ENCODE data around the gene RAB35.

The RAB35 gene

DNA sequence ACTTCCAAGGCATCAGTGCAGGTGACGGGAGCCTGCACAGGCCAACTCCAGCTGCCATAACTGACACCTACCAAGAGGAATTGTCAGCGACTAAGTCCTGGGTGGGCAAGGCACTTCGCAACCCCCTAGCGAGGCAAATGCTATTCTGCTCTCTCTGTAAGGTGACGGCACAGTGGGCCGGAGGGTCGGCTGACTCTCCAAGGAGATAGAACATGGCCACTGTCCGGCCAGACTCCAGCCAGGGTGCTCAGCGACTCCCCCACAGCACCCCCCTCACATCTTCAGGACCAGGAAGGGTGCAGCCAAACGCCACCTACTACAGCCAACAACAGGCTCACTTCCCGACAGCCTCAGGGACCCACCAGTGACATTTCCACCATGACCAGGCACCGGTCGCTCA lies 13.2 kb downstream of the RAB35 start:
- H3K9me3 ChIP-seq (ENCODE audit: insufficient read depth, low read length): no peaks in the 10 kb centered on the region
- no peak overlapping the region for H3K9ac ChIP-seq (ENCODE audit: low read length)
- no peaks in the 10 kb centered on the region for H3F3A ChIP-seq (ENCODE audit: insufficient read depth)
- no peaks in the 10 kb centered on the region for H3K9me2 ChIP-seq (replicated peaks; ENCODE audit: insufficient read depth, low read length)
- no peak overlapping the region for H3K4me3 ChIP-seq (ENCODE audit: insufficient read depth, low read length, poor library complexity, severe bottlenecking)
- H3K4me2 ChIP-seq (ENCODE audit: low read depth, low read length, poor library complexity, severe bottlenecking): no peak overlapping the region
- no peak for TF ChIP-seq EZH2phosphoT487 (conservative IDR thresholded peaks at IDR 0.05; ENCODE audit: low read length)
- TF ChIP-seq CTCF (IDR thresholded peaks at IDR 0.05; ENCODE audit: insufficient read depth, low read length, poor library complexity, severe bottlenecking): no peak
- no peak overlapping the region for H2AFZ ChIP-seq (ENCODE audit: low read depth, low read length, severe bottlenecking)
- no peaks in the 10 kb centered on the region; the same call in 1 of the 2 replicates for H4K20me1 ChIP-seq (ENCODE audit: low read depth, low read length)
- no peak overlapping the region for H3K27ac ChIP-seq (ENCODE audit: low read depth, low read length)
- no peaks in the 10 kb centered on the region for H3K36me3 ChIP-seq (ENCODE audit: low read length)
- H3K27me3 ChIP-seq (ENCODE audit: low read length): no peaks in the 10 kb centered on the region
- H3K79me2 ChIP-seq (ENCODE audit: insufficient read depth, low read length): peaks cover 92% of the 10 kb centered on the region

GRCh38 chr12:120103044-120103338 lies 13.6 kb downstream of the RAB35 start:
- no peak overlapping the region for H3K9ac ChIP-seq (ENCODE audit: low read length)
- H3K9me2 ChIP-seq (replicated peaks; ENCODE audit: insufficient read depth, low read length): no peaks in the 10 kb centered on the region
- no peak overlapping the region for H3K4me3 ChIP-seq (ENCODE audit: insufficient read depth, low read length, poor library complexity, severe bottlenecking)
- H2AFZ ChIP-seq (ENCODE audit: low read depth, low read length, severe bottlenecking): no peak overlapping the region
- H3K79me2 ChIP-seq (ENCODE audit: insufficient read depth, low read length): peaks cover 89% of the 10 kb centered on the region
- H3K27ac ChIP-seq (ENCODE audit: low read depth, low read length): no peak overlapping the region
- H3K27me3 ChIP-seq (ENCODE audit: low read length): no peaks in the 10 kb centered on the region
- H4K20me1 ChIP-seq (ENCODE audit: low read depth, low read length): no peaks in the 10 kb centered on the region; the same call in 1 of the 2 replicates
- no peaks in the 10 kb centered on the region for H3F3A ChIP-seq (ENCODE audit: insufficient read depth)
- H3K36me3 ChIP-seq (ENCODE audit: low read length): no peaks in the 10 kb centered on the region
- TF ChIP-seq CTCF (IDR thresholded peaks at IDR 0.05; ENCODE audit: insufficient read depth, low read length, poor library complexity, severe bottlenecking) (no peak), EZH2phosphoT487 (conservative IDR thresholded peaks at IDR 0.05; ENCODE audit: low read length) (no peak)
- no peaks in the 10 kb centered on the region for H3K9me3 ChIP-seq (ENCODE audit: insufficient read depth, low read length)
- no peak overlapping the region for H3K4me2 ChIP-seq (ENCODE audit: low read depth, low read length, poor library complexity, severe bottlenecking)

GRCh38 chr12:120102189-120103043 lies 14.1 kb downstream of the RAB35 start:
- TF ChIP-seq EZH2phosphoT487 (conservative IDR thresholded peaks at IDR 0.05; ENCODE audit: low read length) (no peak), CTCF (IDR thresholded peaks at IDR 0.05; ENCODE audit: insufficient read depth, low read length, poor library complexity, severe bottlenecking) (no peak)
- Histone ChIP-seq H3K4me2 (ENCODE audit: low read depth, low read length, poor library complexity, severe bottlenecking) (no peak overlapping the region), H3K4me3 (ENCODE audit: insufficient read depth, low read length, poor library complexity, severe bottlenecking) (no peak overlapping the region), H3F3A (ENCODE audit: insufficient read depth) (no peaks in the 10 kb centered on the region), H3K9ac (ENCODE audit: low read length) (no peak overlapping the region), H3K9me3 (ENCODE audit: insufficient read depth, low read length) (no peaks in the 10 kb centered on the region), H3K36me3 (ENCODE audit: low read length) (no peaks in the 10 kb centered on the region), H3K79me2 (ENCODE audit: insufficient read depth, low read length) (peaks cover 83% of the 10 kb centered on the region), H3K9me2 (replicated peaks; ENCODE audit: insufficient read depth, low read length) (no peaks in the 10 kb centered on the region), H3K27me3 (ENCODE audit: low read length) (no peaks in the 10 kb centered on the region), H4K20me1 (ENCODE audit: low read depth, low read length) (no peaks in the 10 kb centered on the region; the same call in 1 of the 2 replicates), H2AFZ (ENCODE audit: low read depth, low read length, severe bottlenecking) (no peak overlapping the region), H3K27ac (ENCODE audit: low read depth, low read length) (no peak overlapping the region)
